Measurements from ENCODE around the gene SNPH. TPM values are rescaled to one million over a fixed set of nuclear protein-coding genes. Genes with fewer than 3 reads are reported as not detected.

The SNPH gene
- total RNA-seq, 1 experiment from 2014 or later = 0.43 TPM

GRCh38 chr20:1274485-1275311 is 8.6 kb downstream of the SNPH start:
- no peaks in the 10 kb centered on the region for H3K9me3 ChIP-seq (ENCODE audit: low read depth, low read length, poor library complexity, severe bottlenecking)
- H3K36me3 ChIP-seq (ENCODE audit: insufficient read depth, low read length, poor library complexity, severe bottlenecking) = no peaks in the 10 kb centered on the region
- no peak overlapping the region for H3K27ac ChIP-seq (ENCODE audit: low read depth, low read length, poor library complexity, severe bottlenecking)
- no peaks in the 10 kb centered on the region for H3K4me1 ChIP-seq (ENCODE audit: insufficient read depth, low read length, poor library complexity, severe bottlenecking)
- ChIA-PET CTCF (no interaction called here), POLR2A (ENCODE audit: low non-redundant PET) (no interaction called here)
- no TSS peak for BruUV-seq (replicated peaks)
- peak; percentile 14 for DNase-seq (ENCODE audit: low spot score)
- TF ChIP-seq CTCF (conservative IDR thresholded peaks at IDR 0.05; ENCODE audit: low read depth, low read length) (no peak), EZH2 (IDR thresholded peaks at IDR 0.05; ENCODE audit: borderline replicate concordance, low read depth, low read length, poor library complexity, severe bottlenecking) (no peak)
- no peaks in the 10 kb centered on the region for H3K27me3 ChIP-seq (replicated peaks; ENCODE audit: insufficient read depth, low read depth, low read length, poor library complexity)
- H3K4me3 ChIP-seq (ENCODE audit: low read depth, low read length, poor library complexity, severe bottlenecking) = no peak overlapping the region
- intact Hi-C loops (cut with micrococcal nuclease; ENCODE audit: unreplicated experiment) = no loop called here

GRCh38 chr20:1275919-1276318 is 9.8 kb downstream of the SNPH start:
- no peaks in the 10 kb centered on the region for H3K4me1 ChIP-seq (ENCODE audit: insufficient read depth, low read length, poor library complexity, severe bottlenecking)
- intact Hi-C loops (cut with micrococcal nuclease; ENCODE audit: unreplicated experiment) = no loop called here
- no peak overlapping the region for H3K4me3 ChIP-seq (ENCODE audit: low read depth, low read length, poor library complexity, severe bottlenecking)
- ChIA-PET POLR2A (ENCODE audit: low non-redundant PET) (no interaction called here), CTCF (no interaction called here)
- H3K36me3 ChIP-seq (ENCODE audit: insufficient read depth, low read length, poor library complexity, severe bottlenecking) = no peaks in the 10 kb centered on the region
- no peak for DNase-seq (ENCODE audit: low spot score)
- no peaks in the 10 kb centered on the region for H3K9me3 ChIP-seq (ENCODE audit: low read depth, low read length, poor library complexity, severe bottlenecking)
- no peak overlapping the region for H3K27ac ChIP-seq (ENCODE audit: low read depth, low read length, poor library complexity, severe bottlenecking)
- BruUV-seq (replicated peaks) = no TSS peak
- no peaks in the 10 kb centered on the region for H3K27me3 ChIP-seq (replicated peaks; ENCODE audit: insufficient read depth, low read depth, low read length, poor library complexity)
- no peak for TF ChIP-seq EZH2 (IDR thresholded peaks at IDR 0.05; ENCODE audit: borderline replicate concordance, low read depth, low read length, poor library complexity, severe bottlenecking)
- TF ChIP-seq CTCF (conservative IDR thresholded peaks at IDR 0.05; ENCODE audit: low read depth, low read length) = no peak

- CTCF ChIA-PET = no interaction called here
- no peaks in the 10 kb centered on the region for H3K36me3 ChIP-seq (ENCODE audit: insufficient read depth, low read length, poor library complexity, severe bottlenecking)
- H3K9me3 ChIP-seq (ENCODE audit: low read depth, low read length, poor library complexity, severe bottlenecking) = no peaks in the 10 kb centered on the region
- intact Hi-C loops (cut with micrococcal nuclease; ENCODE audit: unreplicated experiment) = no loop called here
- no peaks in the 10 kb centered on the region for H3K4me1 ChIP-seq (ENCODE audit: insufficient read depth, low read length, poor library complexity, severe bottlenecking)
- POLR2A ChIA-PET (ENCODE audit: low non-redundant PET) = no interaction called here
- BruUV-seq (replicated peaks) = no TSS peak
- no peak overlapping the region for H3K27ac ChIP-seq (ENCODE audit: low read depth, low read length, poor library complexity, severe bottlenecking)
- H3K4me3 ChIP-seq (ENCODE audit: low read depth, low read length, poor library complexity, severe bottlenecking) = no peak overlapping the region
- no peaks in the 10 kb centered on the region for H3K27me3 ChIP-seq (replicated peaks; ENCODE audit: insufficient read depth, low read depth, low read length, poor library complexity)
- TF ChIP-seq CTCF (conservative IDR thresholded peaks at IDR 0.05; ENCODE audit: low read depth, low read length) (no peak), EZH2 (IDR thresholded peaks at IDR 0.05; ENCODE audit: borderline replicate concordance, low read depth, low read length, poor library complexity, severe bottlenecking) (no peak)
- no peak for DNase-seq (ENCODE audit: low spot score)
Measured at GRCh38 chr20:1277529-1278322, 11.6 kb downstream of the SNPH start.

All from A673 (cell line).